22Rv1 (cell line): ENCODE results near the gene SAMD4A.

Experiments
- CTCF ChIP-seq: fragments of 450-650 bp; IDR thresholded peaks from 2 replicates; pipeline ENCODE4 v1.5.1; 2017; ENCODE audit warnings: mild to moderate bottlenecking
- ZFX ChIP-seq: fragments of 450-650 bp; IDR thresholded peaks from 2 replicates; pipeline ENCODE4 v1.6.1; 2017; ENCODE audit warnings: antibody characterized with exemption, borderline replicate concordance

- TF ChIP-seq CTCF: no peak
- no peak for TF ChIP-seq ZFX
These were observed 54.8 kb downstream of the SAMD4A start for GRCh38 chr14:54621686-54622085.
